ENCODE data around the gene FGF9. TPM values are rescaled to one million over a fixed set of nuclear protein-coding genes. Genes with fewer than 3 reads are reported as not detected.

Gene FGF9
- total RNA-seq, 4 donors from 2014 or later: 0.76 TPM; not detected in 3

- 93 to 96% methylated on average over 2 of the region's 2 CpGs for WGBS, 2 donors
- no peak for DNase-seq
- Histone ChIP-seq H3K27ac (no peak overlapping the region), H3K27me3 (peaks cover 0 to 39% (median 0%) of the 10 kb centered on the region in 4 donors), H3K4me1 (no peaks in the 10 kb centered on the region), H3K9me3 (no peaks in the 10 kb centered on the region), H3K4me3 (no peak overlapping the region), H3K36me3 (no peaks in the 10 kb centered on the region)
- TF ChIP-seq CTCF (IDR thresholded peaks at IDR 0.05) (no peak), POLR2A (IDR thresholded peaks at IDR 0.05) (no peak)
- intact Hi-C loops (cut with DNase I): no loop called here
Observed at GRCh38 chr13:21661097-21661909, 9.6 kb upstream of the FGF9 start.

- intact Hi-C loops (cut with DNase I): no loop called here
- H3K4me3 ChIP-seq: no peak overlapping the region
- no peak for TF ChIP-seq POLR2A (IDR thresholded peaks at IDR 0.05)
- TF ChIP-seq CTCF (IDR thresholded peaks at IDR 0.05): no peak
- peaks cover 0 to 57% (median 1%) of the 10 kb centered on the region in 4 donors for H3K27me3 ChIP-seq
- no peak for DNase-seq
- H3K27ac ChIP-seq: no peak overlapping the region
- no peaks in the 10 kb centered on the region for H3K9me3 ChIP-seq
- H3K4me1 ChIP-seq: no peaks in the 10 kb centered on the region
- H3K36me3 ChIP-seq: no peaks in the 10 kb centered on the region
- WGBS, 2 donors: 52 to 70% methylated on average over 3 to 4 of the region's 4 CpGs
Observed at GRCh38 chr13:21663197-21663596, 7.7 kb upstream of the FGF9 start.

GRCh38 chr13:21668732-21669275 is 2.1 kb upstream of the FGF9 start:
- Histone ChIP-seq H3K36me3 (no peaks in the 10 kb centered on the region), H3K4me3 (peak overlapping the region; percentile 31 to 80 (median 56)), H3K4me1 (peaks cover 22 to 54% (median 29%) of the 10 kb centered on the region in 3 donors), H3K27me3 (peaks cover 0 to 92% (median 10%) of the 10 kb centered on the region in 4 donors), H3K9me3 (no peaks in the 10 kb centered on the region), H3K27ac (peak overlapping the region in 3 of 4 donors; percentile 33 to 74 (median 70))
- 18 to 22% methylated on average over 20 to 23 of the region's 23 CpGs for WGBS, 2 donors
- DNase-seq: no peak
- intact Hi-C loops (cut with DNase I): no loop called here
- no peak for TF ChIP-seq CTCF (IDR thresholded peaks at IDR 0.05)
- TF ChIP-seq POLR2A (IDR thresholded peaks at IDR 0.05): no peak

- no peaks in the 10 kb centered on the region for H3K36me3 ChIP-seq
- intact Hi-C loops (cut with DNase I): no loop called here
- no peak for DNase-seq
- H3K4me3 ChIP-seq: peak overlapping the region; percentile 31 to 80 (median 56)
- WGBS, 2 donors: 1% methylated on average over 12 to 14 of the region's 70 CpGs
- peaks cover 0 to 94% (median 15%) of the 10 kb centered on the region in 4 donors for H3K27me3 ChIP-seq
- no peaks in the 10 kb centered on the region for H3K9me3 ChIP-seq
- H3K27ac ChIP-seq: peak overlapping the region in 3 of 4 donors; percentile 56 to 74 (median 70)
- H3K4me1 ChIP-seq: peaks cover 33 to 68% (median 44%) of the 10 kb centered on the region in 3 donors
- TF ChIP-seq CTCF (IDR thresholded peaks at IDR 0.05) (no peak), POLR2A (IDR thresholded peaks at IDR 0.05) (no peak)
Observed at GRCh38 chr13:21670006-21670882, 629 bp upstream of the FGF9 start.
